ENCODE data around the gene SPIRE1. TPM values are rescaled to one million over a fixed set of nuclear protein-coding genes. Genes with fewer than 3 reads are reported as not detected.

Gene SPIRE1
- total and polyA plus RNA-seq, 9 donors, result 7.9 to 30.2 (median 20.4) TPM

- intact Hi-C loops (cut with DNase I), result no loop called here
- no peak for DNase-seq
- WGBS, 3 donors, result 93 to 98% (median 94%) methylated on average over 12 of the region's 12 CpGs
- TF ChIP-seq EP300 (IDR thresholded peaks at IDR 0.05), result no peak
- TF ChIP-seq CTCF (IDR thresholded peaks at IDR 0.05), result no peak
- TF ChIP-seq POLR2A (IDR thresholded peaks at IDR 0.05), result no peak
- no peaks in the 10 kb centered on the region for H3K9me3 ChIP-seq
- H3K27ac ChIP-seq, result no peak overlapping the region
- no peaks in the 10 kb centered on the region for H3K27me3 ChIP-seq
- H3K4me3 ChIP-seq, result no peak overlapping the region
- H3K4me1 ChIP-seq (ENCODE audit: insufficient read depth), result no peaks in the 10 kb centered on the region
- H3K36me3 ChIP-seq, result no peaks in the 10 kb centered on the region
These were observed 179.4 kb downstream of the SPIRE1 start for GRCh38 chr18:12478269-12479047.

- Histone ChIP-seq H3K9me3 (no peaks in the 10 kb centered on the region), H3K36me3 (no peaks in the 10 kb centered on the region), H3K4me1 (ENCODE audit: insufficient read depth) (no peaks in the 10 kb centered on the region), H3K27ac (no peak overlapping the region), H3K4me3 (no peak overlapping the region), H3K27me3 (no peaks in the 10 kb centered on the region)
- no peak for TF ChIP-seq EP300 (IDR thresholded peaks at IDR 0.05)
- no peak for TF ChIP-seq CTCF (IDR thresholded peaks at IDR 0.05)
- no peak for TF ChIP-seq POLR2A (IDR thresholded peaks at IDR 0.05)
- WGBS, 3 donors, result 91 to 95% (median 94%) methylated on average over 11 of the region's 11 CpGs
- no peak for DNase-seq
- intact Hi-C loops (cut with DNase I), result no loop called here
These were observed 180.3 kb downstream of the SPIRE1 start for GRCh38 chr18:12477606-12478005.

GRCh38 chr18:12476955-12477354 lies 181.0 kb downstream of the SPIRE1 start:
- DNase-seq, result no peak
- Histone ChIP-seq H3K36me3 (no peaks in the 10 kb centered on the region), H3K27ac (no peak overlapping the region), H3K27me3 (no peaks in the 10 kb centered on the region), H3K4me1 (ENCODE audit: insufficient read depth) (no peaks in the 10 kb centered on the region), H3K9me3 (no peaks in the 10 kb centered on the region), H3K4me3 (no peak overlapping the region)
- 92 to 95% (median 93%) methylated on average over 2 of the region's 2 CpGs for WGBS, 3 donors
- intact Hi-C loops (cut with DNase I), result no loop called here
- TF ChIP-seq POLR2A (IDR thresholded peaks at IDR 0.05) (no peak), CTCF (IDR thresholded peaks at IDR 0.05) (no peak), EP300 (IDR thresholded peaks at IDR 0.05) (no peak)

GRCh38 chr18:12474876-12475275 lies 183.0 kb downstream of the SPIRE1 start:
- no peak for DNase-seq
- Histone ChIP-seq H3K9me3 (no peaks in the 10 kb centered on the region), H3K4me1 (ENCODE audit: insufficient read depth) (no peaks in the 10 kb centered on the region), H3K36me3 (no peaks in the 10 kb centered on the region), H3K27ac (no peak overlapping the region), H3K4me3 (no peak overlapping the region), H3K27me3 (no peaks in the 10 kb centered on the region)
- 88 to 92% (median 92%) methylated on average over 4 of the region's 4 CpGs for WGBS, 3 donors
- TF ChIP-seq POLR2A (IDR thresholded peaks at IDR 0.05), result no peak
- TF ChIP-seq EP300 (IDR thresholded peaks at IDR 0.05), result no peak
- TF ChIP-seq CTCF (IDR thresholded peaks at IDR 0.05), result no peak
- intact Hi-C loops (cut with DNase I), result no loop called here

Data from ovary (tissue), 9 donors.